ENCODE data around the gene SLC25A4. TPM values are rescaled to one million over a fixed set of nuclear protein-coding genes. Genes with fewer than 3 reads are reported as not detected.

The SLC25A4 gene
- 3.9 and 15.5 TPM in 2 replicates for total RNA-seq

GRCh38 chr4:185142912-185143600, at the start of gene SLC25A4:
TSS of gene SLC25A4 (plus strand) at chr4:185143266. CDS start at chr4:185143373, 107 bp downstream.

Other genes starting within 250 kb of the SLC25A4 start
- not detected in 2 replicates for gene HELT, start 124.8 kb upstream of the SLC25A4 start, total RNA-seq
- gene CFAP97, start 60.7 kb downstream of the SLC25A4 start, total RNA-seq: 21.6 and 25.4 TPM in 2 replicates
- gene SNX25, start 66.3 kb downstream of the SLC25A4 start, total RNA-seq: 17.9 and 22.6 TPM in 2 replicates

Measured in pericardium fibroblast (primary cell).